H1 (cell line): Measurements from ENCODE around the gene TMEM200B. TPM values are rescaled to one million over a fixed set of nuclear protein-coding genes. Genes with fewer than 3 reads are reported as not detected.

Source experiments
- CTCF ChIA-PET: fragments of 300-600 bp; sonication (Branson Sonifier 250); formaldehyde crosslinking; loops from one replicate; lab custom pipeline; 2021; ENCODE audit not compliant: partially characterized antibody; lab: Charles Lee
- POLR2A ChIA-PET: fragments of 300-600 bp; sonication (Branson Sonifier 250); formaldehyde crosslinking; loops from one replicate; lab custom pipeline; 2021; ENCODE audit warnings: inconsistent platforms; ENCODE audit not compliant: partially characterized antibody; lab: Charles Lee
- DNase-seq, 2 experiments: peaks; one replicate each; pipeline versions ENCODE4 v3.0.0 to v3.0.0-alpha.2; 2010 to 2022; ENCODE audit warnings: low spot score in 2 of 2, low read depth in 1 of 2, mixed read lengths in 1 of 2
- FAIRE-seq: peaks from 2 replicates; lab custom pipeline; 2011; peaks lifted over from hg19 to GRCh38; lab: Jason Lieb, UNC
- H2AFZ ChIP-seq: 2 replicates; pipeline ENCODE4 v1.8.1; 2012; ENCODE audit warnings: low read length, inconsistent platforms
- H2AK5ac ChIP-seq: 2 replicates; pipeline ENCODE4 v1.6.1; 2013; ENCODE audit warnings: low read depth, low read length
- H2BK120ac ChIP-seq: replicated peaks from 2 replicates; pipeline ENCODE3; 2013; ENCODE audit warnings: low read depth, low read length, inconsistent platforms
- H2BK12ac ChIP-seq: 2 replicates; pipeline ENCODE4 v1.6.1; 2013; ENCODE audit warnings: low read depth, low read length
- H2BK15ac ChIP-seq: 2 replicates; pipeline ENCODE4 v1.6.1; 2013; ENCODE audit warnings: low read length
- H2BK20ac ChIP-seq: 2 replicates; pipeline ENCODE4 v1.6.1; 2013; ENCODE audit warnings: low read length
- H2BK5ac ChIP-seq: 2 replicates; pipeline ENCODE4 v1.6.1; 2013; ENCODE audit warnings: low read depth, low read length
- H3K14ac ChIP-seq: 2 replicates; pipeline ENCODE4 v1.6.1; 2013; ENCODE audit warnings: inconsistent platforms; ENCODE audit not compliant: insufficient read length
- H3K18ac ChIP-seq: 2 replicates; pipeline ENCODE4 v1.6.1; 2013; ENCODE audit warnings: low read length; ENCODE audit errors: extremely low read depth
- H3K23ac ChIP-seq: 2 replicates; pipeline ENCODE4 v1.6.1; 2013; ENCODE audit warnings: inconsistent platforms; ENCODE audit not compliant: insufficient read length
- H3K23me2 ChIP-seq: 2 replicates; pipeline ENCODE4 v1.6.1; 2013; ENCODE audit warnings: low read depth, low read length
- H3K27ac ChIP-seq: 2 replicates; pipeline ENCODE4 v1.6.1; 2011; ENCODE audit warnings: low read depth, low read length, inconsistent platforms
- H3K27me3 ChIP-seq, 4 experiments: replicated peaks in 1 of 4; 1 replicate in 1 of 4; 2 replicates in 3 of 4; pipeline versions ENCODE4 v1.6.1 to v1.8.1; 2011 to 2013; ENCODE audit warnings: low read length in 3 of 4, mild to moderate bottlenecking in 3 of 4, inconsistent platforms in 2 of 4, mixed read lengths in 2 of 4, moderate library complexity in 1 of 4; ENCODE audit not compliant: control insufficient read depth in 3 of 4, insufficient read depth in 3 of 4; ENCODE audit errors: extremely low read depth in 1 of 4
- H3K36me3 ChIP-seq, 4 experiments: 2 replicates each; pipeline versions ENCODE4 v1.6.1 to v1.8.1; 2011 to 2013; ENCODE audit warnings: mild to moderate bottlenecking in 4 of 4, low read length in 3 of 4, moderate library complexity in 2 of 4, control low read depth in 1 of 4, inconsistent platforms in 1 of 4; ENCODE audit not compliant: insufficient read depth in 4 of 4, control insufficient read depth in 2 of 4
- H3K4ac ChIP-seq: replicated peaks from 2 replicates; pipeline ENCODE3; 2013; ENCODE audit warnings: low read length, low read depth, mixed read lengths, inconsistent platforms; ENCODE audit not compliant: insufficient read length
- H3K4me1 ChIP-seq, 4 experiments: replicated peaks in 1 of 4; 1 replicate in 1 of 4; 2 replicates in 3 of 4; pipeline versions ENCODE4 v1.6.1 to v1.8.1; 2011 to 2013; ENCODE audit warnings: low read length in 3 of 4, inconsistent platforms in 2 of 4, mixed read lengths in 1 of 4; ENCODE audit not compliant: insufficient read depth in 4 of 4, control insufficient read depth in 3 of 4
- H3K4me2 ChIP-seq, 2 experiments: 2 replicates each; pipeline versions ENCODE4 v1.6.1 to v1.8.1; 2011 to 2013; ENCODE audit warnings: low read depth in 2 of 2, low read length in 2 of 2, control low read depth in 1 of 2, inconsistent platforms in 1 of 2, mild to moderate bottlenecking in 1 of 2; ENCODE audit not compliant: insufficient read depth in 1 of 2
- H3K4me3 ChIP-seq, 4 experiments: fragments of 200-600, 300-600 bp in 1 of 4; sonication (generic), shearing (Covaris generic), sonication (Bioruptor Twin) in 1 of 4; 2 replicates each; pipeline versions ENCODE4 v1.5.1 to v1.8.1; 2011 to 2016; ENCODE audit warnings: low read length in 4 of 4, low read depth in 3 of 4, control low read depth in 2 of 4, inconsistent platforms in 2 of 4, mild to moderate bottlenecking in 2 of 4, mixed read lengths in 1 of 4, moderate library complexity in 1 of 4; ENCODE audit not compliant: insufficient read depth in 2 of 4; ENCODE audit errors: extremely low read depth in 1 of 4
- H3K56ac ChIP-seq: replicated peaks from 2 replicates; pipeline ENCODE3; 2013; ENCODE audit warnings: low read depth, mild to moderate bottlenecking, mixed read lengths, low read length, inconsistent platforms; ENCODE audit not compliant: insufficient read length
- H3K79me1 ChIP-seq: 2 replicates; pipeline ENCODE4 v1.6.1; 2013; ENCODE audit warnings: low read depth, low read length, control low read depth
- H3K79me2 ChIP-seq, 2 experiments: 2 replicates each; pipeline versions ENCODE4 v1.6.1 to v1.8.1; 2012 to 2013; ENCODE audit warnings: low read length in 2 of 2, mild to moderate bottlenecking in 2 of 2, inconsistent platforms in 1 of 2; ENCODE audit not compliant: insufficient read depth in 2 of 2, control insufficient read depth in 1 of 2
- H3K9ac ChIP-seq, 4 experiments: replicated peaks in 1 of 4; 1 replicate in 1 of 4; 2 replicates in 3 of 4; pipeline versions ENCODE4 v1.6.1 to v1.8.1; 2011 to 2013; ENCODE audit warnings: low read depth in 3 of 4, low read length in 3 of 4, control low read depth in 2 of 4, mild to moderate bottlenecking in 2 of 4, moderate library complexity in 2 of 4, inconsistent platforms in 1 of 4; ENCODE audit errors: extremely low read depth in 1 of 4
- H3K9me3 ChIP-seq, 2 experiments: 2 replicates each; pipeline versions ENCODE4 v1.6.1 to v1.8.1; 2012 to 2013; ENCODE audit warnings: mild to moderate bottlenecking in 2 of 2, moderate library complexity in 2 of 2, control low read depth in 1 of 2, inconsistent platforms in 1 of 2, low read depth in 1 of 2, low read length in 1 of 2, mixed read lengths in 1 of 2; ENCODE audit not compliant: insufficient read depth in 2 of 2
- H4K20me1 ChIP-seq, 2 experiments: replicated peaks in 1 of 2; 2 replicates each; pipeline versions ENCODE3 to v1.8.1; 2011 to 2013; ENCODE audit warnings: inconsistent platforms in 2 of 2, low read length in 2 of 2, mild to moderate bottlenecking in 1 of 2; ENCODE audit not compliant: insufficient read depth in 2 of 2, control insufficient read depth in 1 of 2
- H4K5ac ChIP-seq: 2 replicates; pipeline ENCODE4 v1.6.1; 2013; ENCODE audit warnings: low read length, low read depth, mixed read lengths, inconsistent platforms; ENCODE audit not compliant: insufficient read length
- H4K8ac ChIP-seq: 2 replicates; pipeline ENCODE4 v1.8.0; 2013; ENCODE audit warnings: mild to moderate bottlenecking, moderate library complexity, low read length, inconsistent platforms; ENCODE audit not compliant: insufficient read depth; ENCODE audit errors: extremely low read depth
- H4K91ac ChIP-seq: replicated peaks from 2 replicates; pipeline ENCODE3; 2013; ENCODE audit warnings: low read length, mixed read lengths, inconsistent platforms; ENCODE audit not compliant: insufficient read length
- CHD2 ChIP-seq: IDR thresholded peaks from 2 replicates; pipeline ENCODE4 v1.6.1; 2012; ENCODE audit warnings: low read length, improper control_type of control experiment
- KDM1A ChIP-seq: fragments of 200-600, 300-600 bp; sonication (generic); IDR thresholded peaks from 2 replicates; pipeline ENCODE4 v1.7.1; 2016; ENCODE audit warnings: mild to moderate bottlenecking, low read length, borderline replicate concordance
- TAF1 ChIP-seq: IDR thresholded peaks from 2 replicates; pipeline ENCODE4 v1.6.1; 2011; ENCODE audit warnings: mild to moderate bottlenecking, low read depth, low read length
- WGBS, 2 experiments: shearing (Covaris generic) in 1 of 2; methylation state at CpG; one replicate each; pipeline versions ENCODE4 v1.1.6 to v1.1.7; 2013 to 2015; ENCODE audit warnings: low lambda C conversion rate in 2 of 2, mixed read lengths in 2 of 2, inconsistent platforms in 1 of 2, low coverage in 1 of 2, missing lambda C conversion rate in 1 of 2; ENCODE audit not compliant: insufficient replicate concordance in 2 of 2, insufficient coverage in 1 of 2, insufficient read length in 1 of 2; ENCODE audit errors: extremely low coverage in 1 of 2, missing lambda C conversion rate in 1 of 2; 5-methylcytosine and 5-hydroxymethylcytosine counted together
- polyA plus RNA-seq, 7 experiments: library from polyadenylated mRNA; depleted of rRNA in 3 of 7; stranded (reverse) in 5 of 7; unstranded in 2 of 7; fragments of >200 nt in 5 of 7; fragments of 200-250 nt in 2 of 7; gene quantifications; 1 replicate in 5 of 7; 2 replicates in 1 of 7; 4 replicates in 1 of 7; pipeline versions ENCODE4 v1.2.1 to v1.2.3, GENCODE V29; 2011 to 2013; ENCODE audit warnings: missing spikeins in 2 of 7, mixed read lengths in 2 of 7
- total RNA-seq: library from RNA; stranded (reverse); fragmentation: NEBNext Ultra II Directional; extraction: Animal tissue kit (Norgen Biotek cat#: 25700); gene quantifications from 2 replicates; pipeline ENCODE4 v1.2.1, GENCODE V29; 2021

The TMEM200B gene
- total and polyA plus RNA-seq, 2 of the 8 experiments (the other 6 are each of a cell fraction or from before 2014, with no cell fraction given), result 4.9 to 11.0 TPM

DNA sequence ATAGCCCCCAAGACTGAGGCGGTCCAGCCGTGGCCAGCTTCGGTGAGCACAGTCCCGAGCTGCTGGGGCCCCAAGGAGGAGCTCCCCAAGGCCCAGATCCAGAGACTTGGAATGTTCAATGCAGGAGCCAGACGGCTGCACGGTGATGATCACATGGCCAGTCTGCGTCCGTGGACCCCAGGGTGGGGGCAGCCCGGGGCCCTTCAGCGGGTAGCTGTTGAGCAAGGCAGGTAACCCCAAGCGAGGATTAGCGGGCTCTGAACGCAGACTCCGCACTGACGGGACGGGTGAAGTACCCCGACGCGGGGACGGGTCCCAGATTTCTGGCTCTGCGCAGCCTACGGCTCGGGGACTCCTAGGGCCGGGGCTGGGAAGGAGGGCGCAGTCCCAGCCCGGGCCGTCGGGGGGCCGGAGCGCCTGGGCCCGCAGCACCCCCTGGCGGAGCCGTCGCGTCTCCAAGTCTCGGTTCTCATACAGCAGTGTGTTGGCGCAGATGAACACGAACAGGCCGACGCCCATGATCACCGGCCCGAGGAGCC lies 2.7 kb downstream of the TMEM200B start:
- no peak overlapping the region for H3K14ac ChIP-seq
- no peak overlapping the region for H2AK5ac ChIP-seq
- H4K20me1 ChIP-seq, result peaks cover 0 to 4% of the 10 kb centered on the region in 2 experiments
- H2AFZ ChIP-seq, result no peak overlapping the region
- H3K36me3 ChIP-seq, result peaks cover 0 to 2% (median 0%) of the 10 kb centered on the region in 4 experiments; a peak in 3 of 8 replicates
- H3K79me2 ChIP-seq, result no peaks in the 10 kb centered on the region; a peak in 1 of 4 replicates
- no peak overlapping the region for H2BK12ac ChIP-seq
- peak overlapping the region; percentile 91 to 95 for H3K4me2 ChIP-seq
- H4K8ac ChIP-seq, result peak overlapping the region; percentile 66; the same call in 1 of the 2 replicates
- H3K27ac ChIP-seq, result no peak overlapping the region
- H2BK20ac ChIP-seq, result no peak overlapping the region
- POLR2A ChIA-PET, result interaction anchor here (0.8 to 6.9 kb wide), 6 partner anchors 43 to 237 kb away, joined by 3 to 77 read pairs (median 7); partner anchors contain the start of gene SRSF4
- no peak overlapping the region for H3K56ac ChIP-seq
- 40% methylated on average over 36 of the region's 42 CpGs; no CpG with 5 or more reads in 1 of the 2 experiments for WGBS, 2 experiments
- H3K23ac ChIP-seq, result no peak overlapping the region
- no peak overlapping the region for H3K18ac ChIP-seq
- peak overlapping the region in 2 of 4 experiments; percentile 51 to 91; a peak in 3 of 8 replicates for H3K4me3 ChIP-seq
- H4K5ac ChIP-seq, result no peak overlapping the region
- no peaks in the 10 kb centered on the region for H3K9me3 ChIP-seq
- CTCF ChIA-PET, result interaction anchor here (0.5 to 3.6 kb wide), 26 partner anchors 8 to 252 kb away, joined by 3 to 20 read pairs (median 4); no protein-coding TSS in a partner anchor
- H3K79me1 ChIP-seq, result no peaks in the 10 kb centered on the region
- H4K91ac ChIP-seq, result no peak overlapping the region
- H3K9ac ChIP-seq, result no peak overlapping the region
- no peak overlapping the region for H2BK15ac ChIP-seq
- DNase-seq (peak in 1 of 2 experiments; percentile 93), FAIRE-seq (no peak)
- H3K4me1 ChIP-seq, result peaks cover 0 to 19% (median 9%) of the 10 kb centered on the region in 4 experiments; a peak in 6 of 7 replicates
- peaks cover 30% of the 10 kb centered on the region; the same call in 1 of the 2 replicates for H3K23me2 ChIP-seq
- no peak overlapping the region for H3K4ac ChIP-seq
- H2BK5ac ChIP-seq, result no peak overlapping the region
- H2BK120ac ChIP-seq, result no peak overlapping the region
- H3K27me3 ChIP-seq, result peaks cover 0 to 42% (median 25%) of the 10 kb centered on the region in 4 experiments; a peak in 6 of 7 replicates
- TF ChIP-seq KDM1A (no peak), CHD2 (no peak), TAF1 (0 out of 2 replicates have a peak, but pooled peaks have one; percentile 25)
